Liver (tissue), 9 donors: ENCODE data around the gene CFAP97D2. TPM values are rescaled to one million over a fixed set of nuclear protein-coding genes. Genes with fewer than 3 reads are reported as not detected.
A peak's percentile ranks its signal among the peaks of the same experiment; 100 is the strongest.

Experiments used
- DNase-seq: peaks from one replicate; pipeline ENCODE4 v3.0.0-alpha.2; 2017; ENCODE audit warnings: low spot score
- H3K27ac ChIP-seq, 2 donors: one replicate each; pipeline ENCODE4 v1.7.0; 2013; ENCODE audit warnings: inconsistent platforms in 2 of 2, low read length in 2 of 2, control low read depth in 1 of 2, low read depth in 1 of 2, mild to moderate bottlenecking in 1 of 2
- H3K27me3 ChIP-seq, 4 donors: one replicate each; pipeline versions ENCODE4 v1.6.1 to v1.7.0; 2013; ENCODE audit warnings: low read length in 3 of 4, inconsistent platforms in 1 of 4, mild to moderate bottlenecking in 1 of 4, moderate library complexity in 1 of 4; ENCODE audit not compliant: control insufficient read depth in 4 of 4, insufficient read depth in 4 of 4
- H3K36me3 ChIP-seq, 4 donors: one replicate each; pipeline versions ENCODE4 v1.6.1 to v1.7.0; 2013; ENCODE audit warnings: low read length in 3 of 4, mild to moderate bottlenecking in 3 of 4, low read depth in 1 of 4, moderate library complexity in 1 of 4; ENCODE audit not compliant: control insufficient read depth in 4 of 4, insufficient read depth in 3 of 4
- H3K4me1 ChIP-seq, 4 donors: one replicate each; pipeline versions ENCODE4 v1.6.1 to v1.7.0; 2013; ENCODE audit warnings: low read length in 3 of 4, mild to moderate bottlenecking in 3 of 4, moderate library complexity in 1 of 4; ENCODE audit not compliant: control insufficient read depth in 4 of 4, insufficient read depth in 4 of 4
- H3K4me3 ChIP-seq, 3 donors: one replicate each; pipeline versions ENCODE4 v1.6.1 to v1.7.0; 2013; ENCODE audit warnings: low read length in 3 of 3, control low read depth in 1 of 3, low read depth in 1 of 3, mild to moderate bottlenecking in 1 of 3
- H3K9ac ChIP-seq, 2 donors: one replicate each; pipeline ENCODE4 v1.7.0; 2013; ENCODE audit warnings: low read length in 2 of 2, mild to moderate bottlenecking in 2 of 2, moderate library complexity in 2 of 2, control low read depth in 1 of 2, low read depth in 1 of 2
- H3K9me3 ChIP-seq, 4 donors: one replicate each; pipeline versions ENCODE4 v1.6.1 to v1.7.0; 2013; ENCODE audit warnings: low read length in 3 of 4; ENCODE audit not compliant: control insufficient read depth in 4 of 4
- EGR1 ChIP-seq, 2 donors: IDR thresholded peaks; 2 replicates each; pipeline ENCODE4 v1.6.1; 2016 to 2018; ENCODE audit warnings: antibody characterized with exemption in 2 of 2, low read depth in 2 of 2
- FOXA1 ChIP-seq: IDR thresholded peaks from 2 replicates; pipeline ENCODE4 v1.6.1; 2016; ENCODE audit warnings: antibody characterized with exemption
- FOXA2 ChIP-seq: IDR thresholded peaks from 2 replicates; pipeline ENCODE4 v1.6.1; 2016; ENCODE audit warnings: antibody characterized with exemption
- GABPA ChIP-seq, 2 donors: IDR thresholded peaks in 1 of 2; conservative IDR thresholded peaks in 1 of 2; 2 replicates each; pipeline ENCODE4 v1.6.1; 2016; ENCODE audit warnings: antibody characterized with exemption in 2 of 2, mild to moderate bottlenecking in 1 of 2, moderate library complexity in 1 of 2
- HNF4A ChIP-seq, 2 donors: conservative IDR thresholded peaks; 2 replicates each; pipeline ENCODE4 v1.6.1; 2016; ENCODE audit warnings: antibody characterized with exemption in 2 of 2, mild to moderate bottlenecking in 2 of 2
- HNF4G ChIP-seq: IDR thresholded peaks from 2 replicates; pipeline ENCODE4 v1.6.1; 2016; ENCODE audit warnings: antibody characterized with exemption
- JUND ChIP-seq, 2 donors: IDR thresholded peaks; 2 replicates each; pipeline ENCODE4 v1.6.1; 2016; ENCODE audit warnings: antibody characterized with exemption in 2 of 2
- NR2F2 ChIP-seq: IDR thresholded peaks from 2 replicates; pipeline ENCODE4 v1.6.1; 2016; ENCODE audit warnings: antibody characterized with exemption
- RAD21 ChIP-seq, 2 donors: IDR thresholded peaks; 2 replicates each; pipeline ENCODE4 v1.6.1; 2016; ENCODE audit warnings: antibody characterized with exemption in 2 of 2, mild to moderate bottlenecking in 2 of 2
- RXRA ChIP-seq, 2 donors: IDR thresholded peaks; 2 replicates each; pipeline ENCODE4 v1.6.1; 2017 to 2018; ENCODE audit warnings: antibody characterized with exemption in 2 of 2, mild to moderate bottlenecking in 1 of 2
- SP1 ChIP-seq: IDR thresholded peaks from 2 replicates; pipeline ENCODE4 v1.6.1; 2018; ENCODE audit warnings: antibody characterized with exemption, mild to moderate bottlenecking
- TAF1 ChIP-seq: conservative IDR thresholded peaks from 2 replicates; pipeline ENCODE4 v1.6.1; 2016; ENCODE audit warnings: antibody characterized with exemption, mild to moderate bottlenecking
- YY1 ChIP-seq: IDR thresholded peaks from 2 replicates; pipeline ENCODE4 v1.6.1; 2016; ENCODE audit warnings: antibody characterized with exemption, mild to moderate bottlenecking
- WGBS: extraction: QIAGEN DNeasy Blood & Tissue Kit; methylation state at CpG from one replicate; pipeline ENCODE4 v1.1.7; 2013; 5-methylcytosine and 5-hydroxymethylcytosine counted together
- polyA plus RNA-seq, 2 donors: library from polyadenylated mRNA; stranded (reverse) in 1 of 2; unstranded in 1 of 2; fragments of 200-250 nt in 1 of 2; fragments of >200 nt in 1 of 2; fragmentation: Nextera tagmentation in 1 of 2; extraction: Ambion mirVana in 1 of 2; gene quantifications; one replicate each; pipeline versions ENCODE4 v1.2.1 to v1.2.3, GENCODE V29; 2013 to 2015
- total RNA-seq, 2 donors: library from RNA; depleted of rRNA; stranded (reverse); fragments of >200 nt; gene quantifications; one replicate each; pipeline ENCODE4 v1.2.3, GENCODE V29; 2014
- TF ChIP-seq, protein P1 (sequence below): IDR thresholded peaks from 2 replicates; pipeline ENCODE4 v1.6.1; 2016; ENCODE audit warnings: antibody characterized with exemption, mild to moderate bottlenecking
- TF ChIP-seq, protein P2 (sequence below): IDR thresholded peaks from 2 replicates; pipeline ENCODE4 v1.6.1; 2016; ENCODE audit warnings: antibody characterized with exemption
- TF ChIP-seq, protein P3 (sequence below): fragments of 150-350 bp; IDR thresholded peaks from 2 replicates; pipeline ENCODE4 v1.5.1; 2017; ENCODE audit warnings: improper control_type of control experiment, low read depth, low read length; ENCODE audit not compliant: missing input control
- TF ChIP-seq, protein P4 (sequence below): IDR thresholded peaks from 2 replicates; pipeline ENCODE4 v1.6.1; 2016; ENCODE audit warnings: antibody characterized with exemption
- TF ChIP-seq, protein P5 (sequence below): IDR thresholded peaks from 2 replicates; pipeline ENCODE4 v1.6.1; 2016; ENCODE audit warnings: antibody characterized with exemption
- donor health status: healthy.
- donor health status: healthy.
- donor health status: healthy.
- donor health status: healthy.
- donor health status: healthy.

CFAP97D2 gene
- total and polyA plus RNA-seq, 4 donors, result not detected

DNA sequence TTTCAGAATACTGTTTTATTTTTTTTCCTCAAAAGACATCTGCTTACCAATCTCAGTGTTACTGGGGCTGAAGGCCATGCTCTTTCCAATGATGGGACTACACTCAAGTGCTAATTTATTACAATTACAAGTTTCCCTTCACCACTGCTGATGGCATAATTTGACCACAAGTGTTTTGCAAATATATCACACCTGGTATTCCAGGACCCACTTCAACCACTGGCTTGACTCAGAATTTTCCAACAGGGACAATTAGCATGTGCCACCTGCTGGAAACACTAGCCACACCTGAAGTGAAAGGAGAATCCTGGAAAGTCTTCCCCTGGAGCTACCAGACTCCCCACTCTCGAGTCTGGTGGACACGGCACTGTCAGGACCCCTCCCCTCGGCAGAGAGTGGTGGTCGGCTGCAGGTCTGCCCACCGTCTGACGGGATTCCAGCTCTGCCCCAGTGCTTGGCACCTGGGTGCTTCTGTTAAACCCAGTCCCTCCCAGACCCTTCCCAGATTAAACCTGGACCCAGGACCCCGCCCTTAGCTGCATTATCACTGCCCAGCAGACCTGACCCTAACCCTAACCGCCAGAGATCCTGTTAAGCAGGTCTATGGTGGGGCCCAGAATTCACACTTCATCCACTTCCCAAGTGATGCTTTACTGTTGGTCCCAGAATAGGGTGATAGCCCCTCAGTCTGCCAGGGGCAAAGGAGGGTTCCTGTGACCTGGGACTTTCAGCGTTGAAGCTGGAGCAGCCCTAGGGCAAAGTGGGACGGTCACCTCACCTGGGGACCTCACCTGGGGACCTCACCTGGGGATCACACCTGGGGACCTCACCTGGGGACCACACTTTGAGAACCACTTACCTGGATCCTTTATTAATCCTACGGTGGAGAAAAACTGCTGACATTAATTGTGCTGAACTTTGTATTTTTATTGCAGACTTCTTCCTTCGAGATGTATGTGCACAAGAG is 29.0 kb upstream of the CFAP97D2 start:
- TF ChIP-seq, protein P1, sequence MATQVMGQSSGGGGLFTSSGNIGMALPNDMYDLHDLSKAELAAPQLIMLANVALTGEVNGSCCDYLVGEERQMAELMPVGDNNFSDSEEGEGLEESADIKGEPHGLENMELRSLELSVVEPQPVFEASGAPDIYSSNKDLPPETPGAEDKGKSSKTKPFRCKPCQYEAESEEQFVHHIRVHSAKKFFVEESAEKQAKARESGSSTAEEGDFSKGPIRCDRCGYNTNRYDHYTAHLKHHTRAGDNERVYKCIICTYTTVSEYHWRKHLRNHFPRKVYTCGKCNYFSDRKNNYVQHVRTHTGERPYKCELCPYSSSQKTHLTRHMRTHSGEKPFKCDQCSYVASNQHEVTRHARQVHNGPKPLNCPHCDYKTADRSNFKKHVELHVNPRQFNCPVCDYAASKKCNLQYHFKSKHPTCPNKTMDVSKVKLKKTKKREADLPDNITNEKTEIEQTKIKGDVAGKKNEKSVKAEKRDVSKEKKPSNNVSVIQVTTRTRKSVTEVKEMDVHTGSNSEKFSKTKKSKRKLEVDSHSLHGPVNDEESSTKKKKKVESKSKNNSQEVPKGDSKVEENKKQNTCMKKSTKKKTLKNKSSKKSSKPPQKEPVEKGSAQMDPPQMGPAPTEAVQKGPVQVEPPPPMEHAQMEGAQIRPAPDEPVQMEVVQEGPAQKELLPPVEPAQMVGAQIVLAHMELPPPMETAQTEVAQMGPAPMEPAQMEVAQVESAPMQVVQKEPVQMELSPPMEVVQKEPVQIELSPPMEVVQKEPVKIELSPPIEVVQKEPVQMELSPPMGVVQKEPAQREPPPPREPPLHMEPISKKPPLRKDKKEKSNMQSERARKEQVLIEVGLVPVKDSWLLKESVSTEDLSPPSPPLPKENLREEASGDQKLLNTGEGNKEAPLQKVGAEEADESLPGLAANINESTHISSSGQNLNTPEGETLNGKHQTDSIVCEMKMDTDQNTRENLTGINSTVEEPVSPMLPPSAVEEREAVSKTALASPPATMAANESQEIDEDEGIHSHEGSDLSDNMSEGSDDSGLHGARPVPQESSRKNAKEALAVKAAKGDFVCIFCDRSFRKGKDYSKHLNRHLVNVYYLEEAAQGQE, result no peak
- TF ChIP-seq, protein P2, sequence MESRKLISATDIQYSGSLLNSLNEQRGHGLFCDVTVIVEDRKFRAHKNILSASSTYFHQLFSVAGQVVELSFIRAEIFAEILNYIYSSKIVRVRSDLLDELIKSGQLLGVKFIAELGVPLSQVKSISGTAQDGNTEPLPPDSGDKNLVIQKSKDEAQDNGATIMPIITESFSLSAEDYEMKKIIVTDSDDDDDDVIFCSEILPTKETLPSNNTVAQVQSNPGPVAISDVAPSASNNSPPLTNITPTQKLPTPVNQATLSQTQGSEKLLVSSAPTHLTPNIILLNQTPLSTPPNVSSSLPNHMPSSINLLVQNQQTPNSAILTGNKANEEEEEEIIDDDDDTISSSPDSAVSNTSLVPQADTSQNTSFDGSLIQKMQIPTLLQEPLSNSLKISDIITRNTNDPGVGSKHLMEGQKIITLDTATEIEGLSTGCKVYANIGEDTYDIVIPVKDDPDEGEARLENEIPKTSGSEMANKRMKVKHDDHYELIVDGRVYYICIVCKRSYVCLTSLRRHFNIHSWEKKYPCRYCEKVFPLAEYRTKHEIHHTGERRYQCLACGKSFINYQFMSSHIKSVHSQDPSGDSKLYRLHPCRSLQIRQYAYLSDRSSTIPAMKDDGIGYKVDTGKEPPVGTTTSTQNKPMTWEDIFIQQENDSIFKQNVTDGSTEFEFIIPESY, result no peak
- TF ChIP-seq YY1 (no peak), HNF4G (no peak), SP1 (no peak), RAD21 (IDR thresholded peaks at IDR 0.05) (no peak), FOXA2 (no peak), GABPA (IDR thresholded peaks at IDR 0.05 in 1 of 2, conservative IDR thresholded peaks at IDR 0.05 in 1 of 2) (no peak), NR2F2 (no peak), JUND (IDR thresholded peaks at IDR 0.05) (no peak), RXRA (IDR thresholded peaks at IDR 0.05) (no peak), FOXA1 (no peak), HNF4A (conservative IDR thresholded peaks at IDR 0.05) (no peak), TAF1 (no peak), EGR1 (IDR thresholded peaks at IDR 0.05; ENCODE audit: low read depth in 2 of 2) (no peak)
- TF ChIP-seq, protein P3, sequence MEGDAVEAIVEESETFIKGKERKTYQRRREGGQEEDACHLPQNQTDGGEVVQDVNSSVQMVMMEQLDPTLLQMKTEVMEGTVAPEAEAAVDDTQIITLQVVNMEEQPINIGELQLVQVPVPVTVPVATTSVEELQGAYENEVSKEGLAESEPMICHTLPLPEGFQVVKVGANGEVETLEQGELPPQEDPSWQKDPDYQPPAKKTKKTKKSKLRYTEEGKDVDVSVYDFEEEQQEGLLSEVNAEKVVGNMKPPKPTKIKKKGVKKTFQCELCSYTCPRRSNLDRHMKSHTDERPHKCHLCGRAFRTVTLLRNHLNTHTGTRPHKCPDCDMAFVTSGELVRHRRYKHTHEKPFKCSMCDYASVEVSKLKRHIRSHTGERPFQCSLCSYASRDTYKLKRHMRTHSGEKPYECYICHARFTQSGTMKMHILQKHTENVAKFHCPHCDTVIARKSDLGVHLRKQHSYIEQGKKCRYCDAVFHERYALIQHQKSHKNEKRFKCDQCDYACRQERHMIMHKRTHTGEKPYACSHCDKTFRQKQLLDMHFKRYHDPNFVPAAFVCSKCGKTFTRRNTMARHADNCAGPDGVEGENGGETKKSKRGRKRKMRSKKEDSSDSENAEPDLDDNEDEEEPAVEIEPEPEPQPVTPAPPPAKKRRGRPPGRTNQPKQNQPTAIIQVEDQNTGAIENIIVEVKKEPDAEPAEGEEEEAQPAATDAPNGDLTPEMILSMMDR, result no peak
- TF ChIP-seq, protein P4, sequence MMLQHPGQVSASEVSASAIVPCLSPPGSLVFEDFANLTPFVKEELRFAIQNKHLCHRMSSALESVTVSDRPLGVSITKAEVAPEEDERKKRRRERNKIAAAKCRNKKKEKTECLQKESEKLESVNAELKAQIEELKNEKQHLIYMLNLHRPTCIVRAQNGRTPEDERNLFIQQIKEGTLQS, result no peak
- TF ChIP-seq, protein P5, sequence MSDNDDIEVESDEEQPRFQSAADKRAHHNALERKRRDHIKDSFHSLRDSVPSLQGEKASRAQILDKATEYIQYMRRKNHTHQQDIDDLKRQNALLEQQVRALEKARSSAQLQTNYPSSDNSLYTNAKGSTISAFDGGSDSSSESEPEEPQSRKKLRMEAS, result no peak
- 80% methylated on average over 12 of the region's 12 CpGs for WGBS
- peaks cover 0 to 4% (median 0%) of the 10 kb centered on the region in 4 donors for H3K4me1 ChIP-seq
- H3K27ac ChIP-seq, result no peak overlapping the region
- DNase-seq, result peak; percentile 24
- no peak overlapping the region for H3K9ac ChIP-seq
- H3K27me3 ChIP-seq, result no peaks in the 10 kb centered on the region
- no peaks in the 10 kb centered on the region for H3K9me3 ChIP-seq
- H3K4me3 ChIP-seq, result no peak overlapping the region
- H3K36me3 ChIP-seq, result no peaks in the 10 kb centered on the region
